GM21619 (cell line): ENCODE measurements around the gene TBC1D3B.
"Not testable (repeated sequence)": the region's sequence is repeated elsewhere in the genome, so short reads cannot be mapped to it uniquely, and the experiment has no call there.

Source experiments
- ATAC-seq: cut with Tn5 transposase; IDR thresholded peaks from one replicate; pipeline ENCODE4 v1.9.1; 2021; ENCODE audit not compliant: unreplicated experiment

The TBC1D3B gene

GRCh38 chr17:36182176-36183000 lies 6.0 kb upstream of the TBC1D3B start:
- ATAC-seq, result no peak

- ATAC-seq, result not testable (repeated sequence)
Observed at GRCh38 chr17:36181446-36182175, 5.2 kb upstream of the TBC1D3B start.

GRCh38 chr17:36168836-36169235 lies 7.6 kb downstream of the TBC1D3B start:
- ATAC-seq, result not testable (repeated sequence)

GRCh38 chr17:36153895-36154610 lies 22.4 kb downstream of the TBC1D3B start:
- no peak for ATAC-seq

- no peak for ATAC-seq
Observed at GRCh38 chr17:36152639-36153120, 23.8 kb downstream of the TBC1D3B start.

GRCh38 chr17:36151891-36152638 lies 24.4 kb downstream of the TBC1D3B start:
- no peak for ATAC-seq

- ATAC-seq, result no peak
Observed at GRCh38 chr17:36149296-36149820, 27.1 kb downstream of the TBC1D3B start.

- no peak for ATAC-seq
Observed at GRCh38 chr17:36148559-36149295, 27.7 kb downstream of the TBC1D3B start.

- no peak for ATAC-seq
Observed at GRCh38 chr17:36147601-36148000, 28.8 kb downstream of the TBC1D3B start.

- ATAC-seq, result no peak
Observed at GRCh38 chr17:36144981-36145729, 31.3 kb downstream of the TBC1D3B start.

GRCh38 chr17:36144014-36144413 lies 32.4 kb downstream of the TBC1D3B start:
- ATAC-seq, result no peak

GRCh38 chr17:36142806-36143205 lies 33.6 kb downstream of the TBC1D3B start:
- ATAC-seq, result no peak

GRCh38 chr17:36142235-36142634 lies 34.2 kb downstream of the TBC1D3B start:
- ATAC-seq, result no peak

- no peak for ATAC-seq
Observed at GRCh38 chr17:36136439-36136838, 40.0 kb downstream of the TBC1D3B start.

- no peak for ATAC-seq
Observed at GRCh38 chr17:36136036-36136435, 40.4 kb downstream of the TBC1D3B start.

GRCh38 chr17:36135465-36135864 lies 41.0 kb downstream of the TBC1D3B start:
- ATAC-seq, result no peak

- no peak for ATAC-seq
Observed at GRCh38 chr17:36133602-36134236, 42.7 kb downstream of the TBC1D3B start.

GRCh38 chr17:36132421-36132831 lies 44.0 kb downstream of the TBC1D3B start:
- no peak for ATAC-seq

GRCh38 chr17:36131931-36132330 lies 44.5 kb downstream of the TBC1D3B start:
- ATAC-seq, result no peak
